HepG2 (cell line): ENCODE data around the gene AGAP1. TPM values are rescaled to one million over a fixed set of nuclear protein-coding genes. Genes with fewer than 3 reads are reported as not detected.
A peak's percentile ranks its signal among the peaks of the same experiment; 100 is the strongest.

ENCODE experiments used
- ATAC-seq: fragments of 200-7000 bp; cut with Tn5 transposase; 3 replicates; pipeline ENCODE4 v1.9.1; 2020; ENCODE audit warnings: mild to moderate bottlenecking, moderate library complexity
- BruUV-seq: library from RNA; stranded (reverse); fragments of 400-500 nt; replicated peaks from 2 replicates; lab custom pipeline; 2021; lab: Mats Ljungman, UMichigan
- CTCF ChIA-PET: fragments of 300-600 bp; formaldehyde crosslinking; extraction: SDS; loops from one replicate; lab custom pipeline; 2021; ENCODE audit warnings: low total read pairs, inconsistent platforms, low intra/inter-chr PET ratio; lab: Yijun Ruan, JAX
- POLR2A ChIA-PET: fragments of 350-600 bp; sonication (Branson Sonifier 250); formaldehyde crosslinking; loops from one replicate; lab custom pipeline; 2020; ENCODE audit warnings: antibody characterized with exemption, inconsistent platforms; lab: Yijun Ruan, JAX
- DNase-seq: peaks from one replicate; pipeline ENCODE4 v3.0.0-alpha.2; 2015; ENCODE audit warnings: low spot score
- FAIRE-seq: peaks from 3 replicates; lab custom pipeline; 2011; peaks lifted over from hg19 to GRCh38; lab: Jason Lieb, UNC
- H2AFZ ChIP-seq: one replicate; pipeline ENCODE4 v1.6.1; 2011; ENCODE audit warnings: low read length, inconsistent platforms
- H3K27ac ChIP-seq: fragments of 300-600 bp; 3 replicates; pipeline ENCODE4 v1.8.0; 2011; ENCODE audit warnings: mixed run types, mild to moderate bottlenecking, mixed read lengths, low read length, inconsistent platforms; ENCODE audit not compliant: insufficient read depth; ENCODE audit errors: extremely low read length
- H3K27me3 ChIP-seq, 2 experiments: fragments of 200-600 bp in 1 of 2; 2 replicates in 1 of 2; 3 replicates in 1 of 2; pipeline versions ENCODE4 v1.6.0 to v1.8.0; 2011; ENCODE audit warnings: low read length in 2 of 2, mild to moderate bottlenecking in 2 of 2, moderate library complexity in 2 of 2, inconsistent platforms in 1 of 2; ENCODE audit not compliant: insufficient read depth in 2 of 2, control insufficient read depth in 1 of 2
- H3K36me3 ChIP-seq, 2 experiments: fragments of 200-600 bp in 1 of 2; replicated peaks in 1 of 2; 2 replicates in 1 of 2; 3 replicates in 1 of 2; pipeline versions ENCODE4 v1.5.1 to v1.8.0; 2011; ENCODE audit warnings: low read length in 2 of 2, inconsistent platforms in 1 of 2; ENCODE audit not compliant: insufficient read depth in 2 of 2, control insufficient read depth in 1 of 2
- H3K4me1 ChIP-seq: 2 replicates; pipeline ENCODE4 v1.5.1; 2012; ENCODE audit warnings: low read length, inconsistent platforms; ENCODE audit not compliant: insufficient read depth
- H3K4me2 ChIP-seq: 2 replicates; pipeline ENCODE4 v1.6.0; 2011; ENCODE audit warnings: low read depth, low read length, inconsistent platforms
- H3K4me3 ChIP-seq, 3 experiments: fragments of 200-600 bp in 1 of 3; sonication (generic), shearing (Covaris generic) in 1 of 3; replicated peaks in 1 of 3; 2 replicates each; pipeline ENCODE4 v1.5.1; 2011 to 2016; ENCODE audit warnings: low read length in 3 of 3, inconsistent platforms in 2 of 3, low read depth in 2 of 3, mild to moderate bottlenecking in 2 of 3, control low read depth in 1 of 3, mixed read lengths in 1 of 3; ENCODE audit not compliant: insufficient read depth in 1 of 3
- H3K79me2 ChIP-seq: one replicate; pipeline ENCODE4 v1.6.1; 2011; ENCODE audit warnings: low read length, inconsistent platforms; ENCODE audit not compliant: insufficient read depth
- H3K9ac ChIP-seq: 2 replicates; pipeline ENCODE4 v1.6.0; 2011; ENCODE audit warnings: mild to moderate bottlenecking, low read depth, low read length, inconsistent platforms; ENCODE audit not compliant: insufficient read depth
- H3K9me3 ChIP-seq: 2 replicates; pipeline ENCODE4 v1.5.1; 2012; ENCODE audit warnings: mild to moderate bottlenecking, low read length
- H4K20me1 ChIP-seq: 2 replicates; pipeline ENCODE4 v1.6.0; 2011; ENCODE audit warnings: inconsistent platforms, mild to moderate bottlenecking, low read length, moderate library complexity; ENCODE audit not compliant: insufficient read depth
- ARID2 ChIP-seq: sonication (generic); formaldehyde crosslinking; IDR thresholded peaks from 2 replicates; pipeline ENCODE4 v1.8.1; 2022; ENCODE audit warnings: mild to moderate bottlenecking, missing genetic modification reagents, borderline replicate concordance
- EZH2 ChIP-seq: conservative IDR thresholded peaks from 2 replicates; pipeline ENCODE4 v1.6.1; 2012; ENCODE audit warnings: mild to moderate bottlenecking, low read depth, low read length, moderate library complexity
- MIER2 ChIP-seq: IDR thresholded peaks from 2 replicates; pipeline ENCODE4 v1.6.1; 2016; ENCODE audit warnings: missing biosample characterization, missing genetic modification reagents
- ZNF274 ChIP-seq: sonication (generic); formaldehyde crosslinking; IDR thresholded peaks from 2 replicates; pipeline ENCODE4 v1.5.1; 2020; ENCODE audit warnings: mild to moderate bottlenecking, missing genetic modification reagents
- ZNF567 ChIP-seq: sonication (generic); formaldehyde crosslinking; IDR thresholded peaks from 2 replicates; pipeline ENCODE4 v1.8.1; 2023; ENCODE audit warnings: mild to moderate bottlenecking, missing genetic modification reagents, borderline replicate concordance
- whole genome bisulfite sequencing: methylation state at CpG from one replicate; pipeline ENCODE4 v1.1.6; 2017; ENCODE audit warnings: low lambda C conversion rate; 5-methylcytosine and 5-hydroxymethylcytosine counted together
- in situ Hi-C: cut with HindIII; loops from 2 replicates; pipeline ENCODE4 v1.10.0; 2017; ENCODE audit warnings: low pct_unique_long_range_greater_than_20kb; ENCODE audit not compliant: extremely low pct_ligation_motif_present
- intact Hi-C: fragments of 100-400 bp; cut with micrococcal nuclease; formaldehyde crosslinking; loops from one replicate; pipeline ENCODE4 v1.10.0; 2022; ENCODE audit not compliant: unreplicated experiment
- polyA plus RNA-seq, 8 experiments: library from polyadenylated mRNA; depleted of rRNA in 3 of 8; stranded (reverse) in 7 of 8; unstranded in 1 of 8; fragments of >200 nt; fragmentation: Illumina TruSeq in 4 of 8; extraction: Trizol in 4 of 8; gene quantifications; 2 replicates each; pipeline versions ENCODE4 v1.2.1 to v1.2.3, GENCODE V29; 2011 to 2016; ENCODE audit warnings: low read depth in 4 of 8, missing spikeins in 1 of 8, mixed read lengths in 1 of 8; ENCODE audit not compliant: insufficient read depth in 1 of 8
- total RNA-seq, 5 experiments: library from RNA; depleted of rRNA; stranded (reverse); fragments of >200 nt; fragmentation: Illumina TruSeq; extraction: Trizol; gene quantifications; 2 replicates each; pipeline ENCODE4 v1.2.3, GENCODE V29; 2016; ENCODE audit warnings: low read depth in 1 of 5
- TF ChIP-seq, protein P1 (sequence below): sonication (generic); formaldehyde crosslinking; conservative IDR thresholded peaks from 2 replicates; pipeline ENCODE4 v1.8.0; 2022; ENCODE audit warnings: low read depth, missing genetic modification reagents
- TF ChIP-seq, protein P2 (sequence below): sonication (generic); formaldehyde crosslinking; IDR thresholded peaks from 2 replicates; pipeline ENCODE4 v1.4.0; 2020; ENCODE audit warnings: missing genetic modification reagents

AGAP1 gene
- total and polyA plus RNA-seq, 2 of the 13 experiments (the other 11 are each of a cell fraction or from before 2014, with no cell fraction given), result 21.2 to 32.7 TPM

DNA sequence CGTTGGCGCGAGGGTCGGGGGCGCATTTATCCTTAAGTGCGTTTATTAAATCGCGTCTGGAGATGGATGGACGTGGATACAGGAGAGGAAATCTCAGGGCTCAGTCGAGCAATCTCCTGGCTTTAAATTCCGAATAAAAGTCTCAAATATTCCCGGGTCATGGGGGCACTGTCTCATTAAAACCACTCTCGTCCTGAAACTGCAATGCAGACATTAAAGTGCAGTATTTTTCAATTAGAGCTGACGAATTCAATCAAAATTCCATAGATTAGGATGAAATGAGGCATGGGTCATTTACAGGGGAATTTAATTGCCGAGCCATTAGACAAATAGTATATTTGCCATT lies 685.0 kb downstream of the AGAP1 start:
- in situ Hi-C loops, result loop anchor here (5.0 kb wide), 1 partner anchor 402 kb away; no protein-coding TSS in a partner anchor
- TF ChIP-seq, protein P1, sequence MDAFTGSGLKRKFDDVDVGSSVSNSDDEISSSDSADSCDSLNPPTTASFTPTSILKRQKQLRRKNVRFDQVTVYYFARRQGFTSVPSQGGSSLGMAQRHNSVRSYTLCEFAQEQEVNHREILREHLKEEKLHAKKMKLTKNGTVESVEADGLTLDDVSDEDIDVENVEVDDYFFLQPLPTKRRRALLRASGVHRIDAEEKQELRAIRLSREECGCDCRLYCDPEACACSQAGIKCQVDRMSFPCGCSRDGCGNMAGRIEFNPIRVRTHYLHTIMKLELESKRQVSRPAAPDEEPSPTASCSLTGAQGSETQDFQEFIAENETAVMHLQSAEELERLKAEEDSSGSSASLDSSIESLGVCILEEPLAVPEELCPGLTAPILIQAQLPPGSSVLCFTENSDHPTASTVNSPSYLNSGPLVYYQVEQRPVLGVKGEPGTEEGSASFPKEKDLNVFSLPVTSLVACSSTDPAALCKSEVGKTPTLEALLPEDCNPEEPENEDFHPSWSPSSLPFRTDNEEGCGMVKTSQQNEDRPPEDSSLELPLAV (CRISPR knock-in tag), result no peak
- 0 out of 2 replicates have a peak, but pooled peaks have one; percentile 3 for TF ChIP-seq ARID2 (CRISPR knock-in tag)
- Histone ChIP-seq H3K27ac (no peak overlapping the region), H3K4me1 (0 out of 2 replicates have a peak, but pooled peaks cover 9% of the 10 kb centered on the region), H3K9ac (no peak overlapping the region), H3K36me3 (no peaks in the 10 kb centered on the region), H3K4me2 (peak overlapping the region; percentile 76), H2AFZ (no peak overlapping the region), H3K4me3 (peak overlapping the region; percentile 51 to 69 (median 52); a peak in 4 of 6 replicates), H3K27me3 (peaks cover 7 to 55% of the 10 kb centered on the region in 2 experiments; a peak in 4 of 5 replicates), H3K9me3 (no peaks in the 10 kb centered on the region), H3K79me2 (no peaks in the 10 kb centered on the region), H4K20me1 (no peaks in the 10 kb centered on the region; the same call in 1 of the 2 replicates)
- no peak for FAIRE-seq
- no peak for ATAC-seq
- no TSS peak for BruUV-seq
- POLR2A ChIA-PET, result no interaction called here
- 26% methylated on average over 15 of the region's 15 CpGs for WGBS
- intact Hi-C loops, result no loop called here
- no peak for DNase-seq
- CTCF ChIA-PET, result interaction anchor here (1.8 kb wide), 1 partner anchor 242 kb away, joined by 8 read pairs; no protein-coding TSS in a partner anchor

DNA sequence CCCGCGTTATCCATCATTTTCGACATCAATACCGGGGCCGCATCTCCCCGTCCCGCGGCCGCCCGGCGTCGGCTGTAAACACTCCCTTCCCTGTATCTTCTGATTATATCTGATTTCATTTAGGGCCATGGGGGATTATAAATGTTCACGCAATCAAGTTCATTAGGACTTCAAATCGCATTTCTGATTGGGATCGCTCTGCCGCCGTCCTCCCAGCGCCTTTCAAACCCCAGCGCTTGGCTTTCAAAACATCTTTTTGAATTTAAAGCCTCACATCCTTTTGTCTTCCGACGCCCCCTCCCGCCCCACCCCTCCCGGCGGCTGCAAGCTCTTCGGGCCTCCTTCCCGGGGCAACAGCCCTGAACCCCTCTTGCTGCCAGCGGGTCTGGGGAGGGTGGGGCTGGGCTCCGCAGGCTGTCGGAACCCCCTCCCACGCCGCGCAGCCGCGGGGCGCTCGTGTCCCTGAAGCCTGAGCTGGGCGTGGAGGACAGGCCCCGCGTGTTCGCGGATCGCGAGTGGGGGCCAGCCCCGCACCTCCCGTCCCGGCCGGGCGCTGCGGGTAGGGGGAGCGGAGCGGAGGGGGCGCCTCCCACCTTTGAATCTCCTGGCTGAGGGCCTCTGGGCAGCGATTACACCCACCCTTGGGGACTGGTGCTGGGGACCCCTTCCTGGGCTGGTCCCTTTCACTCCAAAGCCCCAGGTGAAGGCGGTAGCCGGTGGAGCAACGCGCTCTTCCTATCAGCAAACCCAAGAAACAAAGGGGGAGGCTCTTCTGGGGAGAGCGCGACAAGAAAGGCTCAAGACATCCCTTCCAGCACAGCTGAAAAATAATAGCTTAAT lies 685.6 kb downstream of the AGAP1 start:
- Histone ChIP-seq H3K4me3 (peak overlapping the region in 1 of 3 experiments; percentile 13; a peak in 1 of 6 replicates), H3K79me2 (no peaks in the 10 kb centered on the region), H3K27me3 (peaks cover 4 to 49% of the 10 kb centered on the region in 2 experiments; a peak in 4 of 5 replicates), H3K4me1 (0 out of 2 replicates have a peak, but pooled peaks cover 9% of the 10 kb centered on the region), H3K27ac (no peak overlapping the region), H3K9ac (no peak overlapping the region), H3K9me3 (no peaks in the 10 kb centered on the region), H2AFZ (no peak overlapping the region), H4K20me1 (no peaks in the 10 kb centered on the region; the same call in 1 of the 2 replicates), H3K4me2 (peak overlapping the region; percentile 76), H3K36me3 (no peaks in the 10 kb centered on the region)
- no TSS peak for BruUV-seq
- DNase-seq (no peak), ATAC-seq (no peak), FAIRE-seq (no peak)
- POLR2A ChIA-PET, result no interaction called here
- WGBS, result 43% methylated on average over 43 of the region's 59 CpGs
- intact Hi-C loops (no loop called here), in situ Hi-C loops (loop anchor here (5.0 kb wide), 1 partner anchor 402 kb away; no protein-coding TSS in a partner anchor)
- CTCF ChIA-PET, result interaction anchor here (2.2 to 3.6 kb wide), 2 partner anchors 243 to 400 kb away, joined by 18 to 39 read pairs; no protein-coding TSS in a partner anchor
- TF ChIP-seq MIER2 (CRISPR knock-in tag), result no peak
- TF ChIP-seq, protein P2, sequence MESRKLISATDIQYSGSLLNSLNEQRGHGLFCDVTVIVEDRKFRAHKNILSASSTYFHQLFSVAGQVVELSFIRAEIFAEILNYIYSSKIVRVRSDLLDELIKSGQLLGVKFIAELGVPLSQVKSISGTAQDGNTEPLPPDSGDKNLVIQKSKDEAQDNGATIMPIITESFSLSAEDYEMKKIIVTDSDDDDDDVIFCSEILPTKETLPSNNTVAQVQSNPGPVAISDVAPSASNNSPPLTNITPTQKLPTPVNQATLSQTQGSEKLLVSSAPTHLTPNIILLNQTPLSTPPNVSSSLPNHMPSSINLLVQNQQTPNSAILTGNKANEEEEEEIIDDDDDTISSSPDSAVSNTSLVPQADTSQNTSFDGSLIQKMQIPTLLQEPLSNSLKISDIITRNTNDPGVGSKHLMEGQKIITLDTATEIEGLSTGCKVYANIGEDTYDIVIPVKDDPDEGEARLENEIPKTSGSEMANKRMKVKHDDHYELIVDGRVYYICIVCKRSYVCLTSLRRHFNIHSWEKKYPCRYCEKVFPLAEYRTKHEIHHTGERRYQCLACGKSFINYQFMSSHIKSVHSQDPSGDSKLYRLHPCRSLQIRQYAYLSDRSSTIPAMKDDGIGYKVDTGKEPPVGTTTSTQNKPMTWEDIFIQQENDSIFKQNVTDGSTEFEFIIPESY (CRISPR knock-in tag), result 0 out of 2 replicates have a peak, but pooled peaks have one; percentile 13
- no peak for TF ChIP-seq ZNF274 (CRISPR knock-in tag)
- TF ChIP-seq ZNF567 (CRISPR knock-in tag), result no peak
- TF ChIP-seq EZH2, result no peak
